HAP-1 (cell line): Measurements from ENCODE around the gene KIF21A.

ENCODE experiments used
- DNase-seq, 2 experiments: peaks; one replicate each; pipeline ENCODE4 v3.0.0-alpha.2; 2016 to 2020; ENCODE audit warnings: low spot score in 2 of 2
- H3K27me3 ChIP-seq: fragments of 250-450 bp; sonication (Bioruptor Pico); 2 replicates; pipeline ENCODE4 v1.5.1; 2020; ENCODE audit warnings: low read depth, mild to moderate bottlenecking, moderate library complexity
- H3K36me3 ChIP-seq: fragments of 250-450 bp; sonication (Bioruptor Pico); replicated peaks from 2 replicates; pipeline ENCODE4 v1.5.1; 2020; ENCODE audit warnings: mild to moderate bottlenecking
- H3K4me1 ChIP-seq: fragments of 250-450 bp; sonication (Bioruptor Pico); 2 replicates; pipeline ENCODE4 v1.5.1; 2020; ENCODE audit warnings: mild to moderate bottlenecking
- H3K4me3 ChIP-seq: fragments of 250-450 bp; sonication (Bioruptor Pico); 2 replicates; pipeline ENCODE4 v1.5.1; 2020; ENCODE audit warnings: mild to moderate bottlenecking, moderate library complexity
- H3K9me3 ChIP-seq: fragments of 250-450 bp; sonication (Bioruptor Pico); 2 replicates; pipeline ENCODE4 v1.5.1; 2020; ENCODE audit warnings: mild to moderate bottlenecking, moderate library complexity
- in situ Hi-C: fragments of 300-500 bp; cut with MboI; formaldehyde crosslinking; loops from 3 replicates; pipeline ENCODE4 v1.14.3; 2020; ENCODE audit warnings: low sequenced_read_pairs, inconsistent platforms, mixed read lengths

The KIF21A gene

DNA sequence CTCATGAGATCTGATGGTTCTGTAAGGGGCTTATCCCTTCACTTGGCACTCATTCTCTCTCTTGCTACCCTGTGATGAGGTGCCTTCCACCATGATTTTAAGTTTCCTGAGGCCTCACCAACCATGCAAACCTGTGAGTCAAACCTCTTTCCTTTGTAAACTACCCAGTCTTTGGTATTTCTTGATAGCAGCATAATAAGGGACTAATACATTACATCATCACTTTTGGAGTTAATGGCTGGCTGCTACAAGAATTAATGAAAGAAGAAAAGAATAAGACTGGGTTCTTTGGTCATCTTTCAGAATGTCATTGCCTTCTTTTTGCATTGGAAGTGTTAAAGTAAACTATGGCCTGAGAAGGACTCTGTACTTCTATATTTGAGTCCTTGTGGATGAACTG lies 5.1 kb upstream of the KIF21A start:
- DNase-seq: no peak

GRCh38 chr12:39443929-39444209 lies 949 bp upstream of the KIF21A start:
- Histone ChIP-seq H3K4me3 (peak overlapping the region; percentile 61), H3K27me3 (no peaks in the 10 kb centered on the region), H3K4me1 (peaks cover 24% of the 10 kb centered on the region), H3K36me3 (no peaks in the 10 kb centered on the region), H3K9me3 (no peaks in the 10 kb centered on the region)
- in situ Hi-C loops: no loop called here
- no peak for DNase-seq

More for the DNA sequence above, 5.1 kb upstream of the KIF21A start:
- no peaks in the 10 kb centered on the region for H3K36me3 ChIP-seq
- peaks cover 15% of the 10 kb centered on the region for H3K4me1 ChIP-seq
- peaks cover 3% of the 10 kb centered on the region; the same call in 1 of the 2 replicates for H3K27me3 ChIP-seq
- in situ Hi-C loops: no loop called here
- H3K4me3 ChIP-seq: no peak overlapping the region
- H3K9me3 ChIP-seq: no peaks in the 10 kb centered on the region

GRCh38 chr12:39442831-39443080 lies 164 bp downstream of the KIF21A start:
- Histone ChIP-seq H3K9me3 (no peaks in the 10 kb centered on the region), H3K36me3 (no peaks in the 10 kb centered on the region), H3K4me3 (peak overlapping the region; percentile 61), H3K27me3 (no peaks in the 10 kb centered on the region), H3K4me1 (peaks cover 24% of the 10 kb centered on the region)
- DNase-seq: no peak
- in situ Hi-C loops: no loop called here

DNA sequence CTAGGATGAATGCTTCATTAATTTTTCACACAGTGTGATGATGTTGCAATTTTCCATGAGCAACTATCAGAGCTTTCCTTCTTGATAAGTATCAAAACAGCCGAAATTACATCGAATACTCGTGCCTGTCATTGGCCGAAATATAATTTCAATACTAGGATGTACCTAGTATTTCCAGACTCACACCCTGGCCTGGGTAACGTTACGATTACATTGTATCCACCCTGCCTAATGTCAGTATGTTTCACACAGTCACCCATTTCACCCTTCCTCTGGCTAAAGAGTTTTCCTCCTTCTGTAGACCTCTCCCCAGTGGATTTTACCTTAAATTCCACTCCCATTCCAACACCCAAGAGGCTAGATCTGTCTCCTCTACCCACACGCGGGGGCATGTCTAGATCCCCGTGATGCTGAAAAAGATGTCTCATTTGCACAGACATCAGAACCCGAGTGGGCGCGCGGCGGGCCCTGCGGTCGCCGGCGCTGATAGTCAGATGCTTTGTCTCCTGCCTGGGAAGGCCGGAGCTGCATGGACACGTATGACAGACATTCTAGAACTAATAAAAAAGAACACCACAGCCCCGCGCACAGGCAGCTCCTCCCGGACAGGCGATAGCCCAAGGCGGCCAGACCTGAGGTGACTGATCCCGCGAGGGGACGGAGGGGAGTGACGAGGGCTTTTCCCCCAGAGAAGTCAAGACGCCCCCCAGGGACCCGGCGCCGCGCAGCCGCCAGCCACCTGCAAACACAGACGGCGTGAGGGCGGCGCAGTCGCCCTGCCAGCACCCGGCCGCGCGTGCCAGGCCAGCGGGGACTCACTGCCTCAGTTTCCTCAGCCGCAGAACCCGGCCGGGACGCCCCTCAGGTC lies 723 bp downstream of the KIF21A start:
- Histone ChIP-seq H3K4me1 (peaks cover 24% of the 10 kb centered on the region), H3K4me3 (peak overlapping the region; percentile 61), H3K27me3 (no peaks in the 10 kb centered on the region), H3K36me3 (no peaks in the 10 kb centered on the region), H3K9me3 (no peaks in the 10 kb centered on the region)
- in situ Hi-C loops: no loop called here
- peak; percentile 46 to 63 for DNase-seq

GRCh38 chr12:39441189-39441962 lies 1.5 kb downstream of the KIF21A start:
- in situ Hi-C loops: no loop called here
- Histone ChIP-seq H3K4me1 (peaks cover 24% of the 10 kb centered on the region), H3K4me3 (peak overlapping the region; percentile 61), H3K9me3 (no peaks in the 10 kb centered on the region), H3K27me3 (no peaks in the 10 kb centered on the region), H3K36me3 (no peaks in the 10 kb centered on the region)
- peak in 1 of 2 experiments; percentile 5 for DNase-seq

DNA sequence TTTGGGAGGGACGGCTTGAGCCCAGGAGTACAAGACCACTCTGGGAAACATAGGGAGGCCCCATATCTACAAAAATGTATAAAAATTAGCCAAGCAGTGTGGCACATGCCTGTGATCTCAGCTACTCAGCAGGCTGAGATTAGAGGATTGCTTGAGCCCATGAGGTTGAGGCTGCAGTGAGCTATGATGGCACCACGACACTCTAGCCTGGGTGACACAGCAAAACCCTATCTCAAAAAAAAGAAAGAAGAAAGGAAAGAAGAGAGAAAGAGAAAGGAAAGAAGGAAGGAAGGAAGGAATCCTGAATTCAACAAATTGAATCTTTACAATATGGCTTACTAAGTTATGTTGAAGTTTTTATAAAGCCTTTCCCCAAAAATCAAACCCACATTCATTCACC lies 2.1 kb downstream of the KIF21A start:
- no peaks in the 10 kb centered on the region for H3K27me3 ChIP-seq
- H3K9me3 ChIP-seq: no peaks in the 10 kb centered on the region
- no peak overlapping the region; the same call in 1 of the 2 replicates for H3K4me3 ChIP-seq
- in situ Hi-C loops: no loop called here
- peaks cover 24% of the 10 kb centered on the region for H3K4me1 ChIP-seq
- peak in 1 of 2 experiments; percentile 29 for DNase-seq
- H3K36me3 ChIP-seq: no peaks in the 10 kb centered on the region

GRCh38 chr12:39440101-39440500 lies 2.8 kb downstream of the KIF21A start:
- Histone ChIP-seq H3K4me3 (no peak overlapping the region), H3K27me3 (no peaks in the 10 kb centered on the region), H3K9me3 (no peaks in the 10 kb centered on the region), H3K4me1 (peaks cover 24% of the 10 kb centered on the region), H3K36me3 (no peaks in the 10 kb centered on the region)
- DNase-seq: no peak
- in situ Hi-C loops: no loop called here

DNA sequence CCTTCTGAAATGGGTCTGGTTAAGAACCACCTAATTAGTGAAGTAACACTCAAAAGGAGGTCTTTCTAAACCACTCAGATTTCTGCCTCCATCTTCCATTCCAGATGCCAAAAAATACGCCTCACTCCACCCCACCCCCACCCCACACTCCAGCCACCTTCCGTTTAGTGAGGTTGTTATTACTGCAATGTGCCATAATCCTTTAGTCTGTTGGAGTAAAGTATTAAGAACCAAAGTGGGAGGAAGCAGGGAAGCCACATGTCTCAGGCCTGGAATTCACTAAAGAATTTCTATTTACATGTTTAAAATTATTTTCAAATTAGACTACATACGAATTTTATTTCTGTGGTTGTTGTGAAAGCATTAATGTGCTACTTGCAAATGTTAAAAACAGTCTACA lies 7.4 kb downstream of the KIF21A start:
- no peak for DNase-seq
- no peaks in the 10 kb centered on the region for H3K27me3 ChIP-seq
- no peak overlapping the region for H3K4me3 ChIP-seq
- peaks cover 8% of the 10 kb centered on the region for H3K4me1 ChIP-seq
- H3K9me3 ChIP-seq: no peaks in the 10 kb centered on the region; the same call in 1 of the 2 replicates
- no peaks in the 10 kb centered on the region for H3K36me3 ChIP-seq
- in situ Hi-C loops: no loop called here

GRCh38 chr12:39431797-39432196 lies 11.1 kb downstream of the KIF21A start:
- in situ Hi-C loops: no loop called here
- no peaks in the 10 kb centered on the region; the same call in 1 of the 2 replicates for H3K9me3 ChIP-seq
- no peaks in the 10 kb centered on the region for H3K36me3 ChIP-seq
- H3K4me3 ChIP-seq: no peak overlapping the region
- DNase-seq: no peak
- peaks cover 7% of the 10 kb centered on the region for H3K4me1 ChIP-seq
- no peaks in the 10 kb centered on the region for H3K27me3 ChIP-seq

- Histone ChIP-seq H3K4me1 (peaks cover 7% of the 10 kb centered on the region), H3K36me3 (no peaks in the 10 kb centered on the region), H3K9me3 (no peaks in the 10 kb centered on the region; the same call in 1 of the 2 replicates), H3K27me3 (no peaks in the 10 kb centered on the region), H3K4me3 (no peak overlapping the region)
- in situ Hi-C loops: no loop called here
- no peak for DNase-seq
These were observed 11.7 kb downstream of the KIF21A start for GRCh38 chr12:39431002-39431796.

DNA sequence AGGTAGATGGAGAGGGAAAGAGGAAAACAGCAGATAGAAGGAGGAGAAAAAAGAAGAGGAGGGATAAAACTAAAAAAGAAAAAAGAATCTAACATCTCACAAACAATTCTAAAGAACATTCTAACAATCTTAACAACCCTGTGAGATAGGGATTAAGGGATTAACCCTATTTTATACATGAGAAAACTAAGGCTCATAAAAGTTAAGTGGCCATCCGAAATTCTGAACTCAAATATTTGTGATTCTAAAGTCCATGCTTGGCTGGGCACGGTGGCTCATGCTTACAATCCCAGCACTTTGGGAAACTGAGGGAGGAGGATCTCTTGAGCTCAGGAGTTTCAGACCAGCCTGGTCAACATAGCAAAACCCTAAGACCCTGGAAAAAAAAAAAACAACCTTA lies 13.1 kb downstream of the KIF21A start:
- in situ Hi-C loops: no loop called here
- Histone ChIP-seq H3K27me3 (no peaks in the 10 kb centered on the region), H3K9me3 (no peaks in the 10 kb centered on the region; the same call in 1 of the 2 replicates), H3K36me3 (no peaks in the 10 kb centered on the region), H3K4me1 (peaks cover 7% of the 10 kb centered on the region), H3K4me3 (no peak overlapping the region)
- DNase-seq: peak in 1 of 2 experiments; percentile 57

- peaks cover 7% of the 10 kb centered on the region for H3K4me1 ChIP-seq
- H3K9me3 ChIP-seq: no peaks in the 10 kb centered on the region; the same call in 1 of the 2 replicates
- H3K36me3 ChIP-seq: no peaks in the 10 kb centered on the region
- no peak for DNase-seq
- in situ Hi-C loops: no loop called here
- no peak overlapping the region for H3K4me3 ChIP-seq
- H3K27me3 ChIP-seq: no peaks in the 10 kb centered on the region
These were observed 15.5 kb downstream of the KIF21A start for GRCh38 chr12:39427360-39427808.

- in situ Hi-C loops: no loop called here
- no peak overlapping the region for H3K4me3 ChIP-seq
- H3K36me3 ChIP-seq: no peaks in the 10 kb centered on the region
- H3K9me3 ChIP-seq: no peaks in the 10 kb centered on the region; the same call in 1 of the 2 replicates
- H3K27me3 ChIP-seq: no peaks in the 10 kb centered on the region
- no peak for DNase-seq
- peaks cover 7% of the 10 kb centered on the region for H3K4me1 ChIP-seq
These were observed 16.2 kb downstream of the KIF21A start for GRCh38 chr12:39426636-39427240.
